ENCODE data around the gene RNF166.

The RNF166 gene

DNA sequence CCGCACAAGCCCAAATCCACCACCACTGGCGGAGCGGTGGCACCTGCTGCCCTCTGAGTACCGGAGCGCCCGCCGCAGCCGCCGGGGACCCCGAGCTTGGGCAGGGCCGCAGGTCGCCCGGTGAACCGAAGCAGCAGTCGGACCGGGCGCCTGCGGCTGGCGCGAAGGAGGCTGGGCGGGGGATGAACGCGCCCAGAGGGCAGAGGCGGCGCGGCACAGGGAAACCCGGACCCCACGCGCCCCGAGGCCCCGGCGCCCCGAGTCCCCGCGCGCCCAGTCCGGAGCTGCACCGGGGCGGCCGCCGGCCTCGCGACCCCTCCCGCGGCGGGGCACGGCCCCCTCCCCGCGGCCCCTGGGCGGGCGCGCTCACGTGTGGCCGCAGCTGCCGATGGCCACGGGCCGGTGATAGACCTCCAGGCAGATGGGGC, 393 bp downstream of the RNF166 start:
- peak; percentile 71 for DNase-seq

DNA sequence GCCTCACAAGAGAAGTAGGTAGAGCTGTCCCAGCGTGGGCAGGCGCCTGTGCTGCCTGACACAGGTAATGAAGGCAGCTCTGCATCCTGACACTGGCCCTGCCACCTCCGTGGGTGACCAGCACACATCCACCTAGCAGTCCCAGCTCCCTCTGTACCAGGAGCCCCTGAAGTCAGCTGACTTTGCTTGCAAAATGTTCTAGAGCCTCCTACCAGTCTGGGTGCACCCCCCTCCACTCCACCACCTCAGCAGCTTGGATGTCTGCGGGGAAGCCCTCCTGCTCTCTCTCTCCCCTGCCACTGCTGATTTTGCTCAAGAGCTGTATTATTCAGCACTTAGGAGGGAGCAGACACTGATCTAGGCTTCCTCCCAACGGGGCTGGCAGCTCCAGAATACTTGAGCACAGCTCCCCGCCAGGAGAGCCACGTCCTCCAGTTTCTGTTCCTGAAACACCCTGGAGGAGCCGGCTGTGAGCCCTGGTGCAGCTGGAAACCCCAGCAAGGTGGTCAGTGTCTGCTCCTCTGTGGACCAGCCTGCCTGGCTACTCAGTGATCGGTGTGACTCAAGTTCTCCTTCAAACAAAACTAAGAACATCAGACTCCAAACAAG, 1.0 kb downstream of the RNF166 start:
- DNase-seq = peak; percentile 71

DNA sequence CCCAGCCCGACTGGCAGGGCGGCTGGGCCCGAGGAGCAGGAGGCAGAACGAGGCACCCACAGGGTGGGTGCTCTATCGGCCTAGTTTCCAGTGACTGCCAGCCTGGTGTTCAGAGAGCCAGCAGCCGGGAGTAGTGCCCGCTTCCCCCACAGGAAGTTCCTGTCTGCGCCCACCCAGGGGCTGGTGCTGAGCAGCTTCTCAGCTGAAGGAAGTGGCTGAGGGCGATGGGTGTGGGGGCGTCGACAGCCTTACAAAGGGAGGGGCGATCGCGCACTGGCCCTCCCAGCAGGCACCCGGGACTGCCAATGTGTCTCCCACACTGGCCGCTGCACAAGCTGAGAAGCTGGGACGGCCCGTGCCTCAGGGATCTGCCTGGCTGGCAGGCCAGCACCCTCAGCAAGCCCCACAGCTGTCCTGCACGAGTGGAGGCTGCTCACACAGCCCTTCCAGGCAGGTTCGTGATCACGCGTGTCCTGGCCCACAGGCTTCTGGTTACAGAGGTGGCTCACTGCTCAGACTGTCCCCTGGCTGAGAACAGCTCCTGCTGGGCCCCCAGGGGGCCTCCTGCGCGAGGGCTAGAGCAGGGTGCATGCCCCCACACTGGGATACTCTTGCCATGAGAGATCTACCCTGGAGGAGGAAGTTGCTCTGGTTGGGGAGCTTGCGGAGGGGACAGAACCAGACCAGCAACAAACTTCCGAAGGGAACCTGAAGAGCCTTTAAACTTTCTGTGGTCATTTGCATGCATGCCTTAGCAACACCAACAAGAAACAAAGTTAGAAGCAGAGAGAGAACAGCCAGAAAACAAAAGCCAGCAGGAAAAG, 2.5 kb downstream of the RNF166 start:
- peak; percentile 88 for DNase-seq

DNA sequence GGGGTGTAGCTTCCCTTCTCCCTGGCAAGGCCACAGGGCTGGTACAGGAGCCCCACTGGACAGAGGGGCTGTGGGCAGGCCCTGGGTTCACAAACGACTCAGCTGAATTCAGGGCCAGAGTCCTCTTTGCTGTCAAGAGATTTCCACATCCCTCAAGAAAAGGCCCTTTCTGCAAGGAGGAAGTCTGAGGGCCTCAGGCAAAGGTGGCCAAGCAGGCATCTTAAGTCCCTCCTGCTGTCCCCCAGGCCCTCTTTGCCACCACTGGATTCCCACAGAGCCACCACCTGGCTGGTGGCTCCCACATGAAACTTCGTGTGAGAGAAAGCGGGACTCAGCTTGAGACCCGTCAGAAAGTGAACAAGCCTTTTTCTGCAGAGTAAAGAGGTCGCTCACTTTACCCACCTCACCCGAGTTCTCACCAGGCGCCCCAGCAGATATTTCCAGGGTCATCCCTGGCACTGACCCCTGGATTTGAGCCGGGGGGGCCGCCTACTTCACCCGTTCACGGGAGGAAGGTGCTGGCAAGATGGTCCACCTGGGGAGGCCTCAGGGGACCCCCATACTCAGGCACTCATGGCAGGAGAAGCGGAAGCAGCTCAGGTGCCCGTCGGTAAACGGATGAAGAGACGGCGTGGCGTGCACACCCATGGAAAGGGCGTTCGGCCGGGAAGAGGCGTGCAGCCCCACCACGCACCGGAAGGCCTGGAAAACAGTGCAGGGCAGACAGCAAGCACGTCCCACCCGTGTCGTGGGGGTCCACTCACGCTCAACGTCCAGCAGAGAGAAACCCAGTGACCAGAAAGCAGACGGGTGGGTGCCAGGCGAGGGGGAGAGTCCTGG, 3.6 kb downstream of the RNF166 start:
- peak; percentile 75 for DNase-seq

DNA sequence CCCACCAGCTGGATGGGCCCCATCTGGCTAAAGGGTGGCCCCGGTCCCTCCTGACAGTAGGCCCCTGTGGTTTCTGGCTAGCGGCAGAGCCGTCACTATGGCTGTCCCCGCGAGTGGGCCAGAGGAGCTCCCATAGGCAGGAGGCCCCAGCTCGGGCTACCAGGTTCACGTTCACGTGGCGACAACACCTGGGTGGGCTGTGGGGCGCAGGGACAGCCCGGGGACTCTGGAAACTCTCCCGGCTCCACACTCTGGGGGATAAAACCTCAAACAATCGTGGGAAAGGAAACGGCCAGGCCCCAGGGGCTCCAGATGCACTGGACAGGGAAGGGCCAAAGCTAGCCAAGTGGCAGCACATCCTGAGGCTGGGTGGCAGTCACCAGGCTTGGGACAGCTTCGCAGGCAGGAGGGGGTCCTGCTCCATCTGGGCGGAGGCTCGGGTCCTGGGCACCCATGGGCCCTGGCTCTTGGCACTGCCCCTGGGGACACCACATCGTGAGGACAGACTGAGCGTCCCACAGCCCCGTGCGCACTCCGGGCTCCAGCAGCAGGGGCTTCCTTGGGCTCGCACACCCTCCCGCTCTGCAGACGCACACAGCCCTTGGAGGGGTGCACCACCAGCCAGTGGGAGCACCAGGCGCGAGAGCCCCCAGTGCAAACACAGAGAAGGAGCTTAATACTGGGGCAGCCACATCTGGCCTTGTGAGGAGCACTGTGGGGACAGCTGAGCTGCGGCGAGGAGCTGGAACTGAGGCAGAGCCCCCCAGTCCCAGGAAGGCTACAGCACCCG, 4.4 kb downstream of the RNF166 start:
- DNase-seq = peak; percentile 76

DNA sequence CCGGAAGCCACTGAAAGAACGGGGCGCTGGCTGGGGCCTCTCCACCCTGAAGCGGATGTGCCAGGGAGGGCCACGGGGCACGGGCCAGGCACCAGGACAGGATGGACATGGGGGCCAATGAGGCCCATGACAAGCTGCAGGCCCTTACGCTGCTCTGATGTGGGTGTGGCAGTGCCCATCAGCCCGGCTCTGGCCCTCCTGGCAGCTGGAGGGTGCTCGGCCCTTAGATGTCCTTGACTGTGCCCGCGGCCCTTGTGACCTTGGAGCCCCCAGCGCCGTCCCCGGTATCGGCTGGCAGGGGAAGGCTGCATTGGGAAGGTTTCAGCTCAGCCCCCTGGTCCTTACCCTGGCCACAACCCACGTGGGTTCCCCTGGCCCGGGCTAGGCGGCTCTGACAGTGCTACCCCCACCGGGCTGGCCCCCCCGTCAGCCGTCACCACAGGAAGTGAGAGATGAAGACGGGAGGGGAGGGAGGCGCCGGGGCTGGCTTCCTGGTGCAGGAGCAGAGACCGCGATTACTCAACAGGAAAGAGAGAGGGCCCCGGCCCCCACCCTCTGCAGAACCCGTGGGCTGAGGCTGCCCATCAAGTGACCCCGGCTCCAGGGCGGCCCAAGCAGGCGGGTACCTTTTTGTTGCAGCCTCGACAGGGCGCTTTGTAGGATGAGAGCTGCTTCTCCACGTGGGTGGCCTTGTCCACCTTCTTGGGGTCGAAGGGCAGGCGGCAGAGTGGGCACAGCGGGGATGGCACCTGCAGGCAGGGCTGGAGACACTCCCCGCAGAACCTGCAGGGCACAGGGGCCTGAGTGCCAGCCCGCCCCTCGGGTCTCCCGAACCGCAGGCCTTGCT, 5.3 kb downstream of the RNF166 start:
- peak; percentile 97 for DNase-seq

DNA sequence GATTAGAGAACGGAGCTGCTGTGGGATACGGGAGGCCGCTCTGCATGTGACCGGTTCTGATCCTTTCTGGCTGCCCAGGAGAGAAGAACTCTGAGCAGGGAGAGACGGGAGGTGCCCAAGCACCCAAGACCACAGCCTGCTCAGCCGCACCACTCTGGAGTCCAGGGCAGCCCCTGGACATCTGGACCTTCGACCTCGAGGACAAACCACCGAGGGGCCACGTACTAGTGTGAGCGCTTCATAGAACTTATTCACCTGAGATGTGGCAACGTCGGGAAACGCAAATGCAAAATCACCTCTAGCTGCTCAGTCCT, 5.9 kb downstream of the RNF166 start:
- DNase-seq = no peak

DNA sequence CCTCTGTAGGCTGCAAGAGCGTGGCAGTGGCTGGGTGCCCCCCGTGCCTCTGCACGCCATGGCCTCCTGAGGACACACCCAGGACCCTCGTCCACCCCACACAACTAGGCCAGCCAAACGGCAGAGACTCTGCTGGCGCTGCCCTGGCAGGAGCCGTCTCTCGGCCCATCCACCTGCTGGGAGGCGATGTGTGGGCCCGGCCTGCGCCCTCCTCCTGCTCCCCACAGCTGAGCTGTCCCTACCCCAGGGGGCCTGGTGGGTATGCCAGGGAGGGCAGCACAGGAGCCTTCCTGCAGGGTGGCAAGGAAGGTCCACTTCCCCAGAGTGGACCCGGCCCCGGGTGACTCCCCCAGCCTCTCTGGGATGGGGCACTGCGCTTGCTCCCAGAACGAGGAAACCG, 7.0 kb downstream of the RNF166 start:
- no peak for DNase-seq

DNA sequence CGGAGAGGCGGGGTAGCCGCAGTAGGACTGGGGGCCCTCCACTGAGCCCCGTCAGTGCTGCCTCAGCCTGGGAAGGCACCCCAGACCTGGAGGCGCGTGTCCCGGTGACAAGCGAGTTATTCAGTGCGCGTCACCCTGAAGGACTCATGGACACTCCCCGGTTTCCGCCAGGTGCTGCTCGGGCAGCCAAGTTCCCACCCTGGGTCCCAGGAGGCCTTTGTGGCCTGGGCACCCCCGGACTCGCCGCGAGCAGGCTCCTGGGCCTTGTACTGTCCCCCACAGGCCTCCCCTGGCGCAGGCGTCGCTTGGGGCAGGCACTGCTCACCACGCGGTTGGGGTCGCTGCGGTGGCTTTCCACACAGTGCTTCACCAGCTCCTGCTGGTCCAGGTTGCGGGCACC, 7.6 kb downstream of the RNF166 start:
- DNase-seq = no peak

DNA sequence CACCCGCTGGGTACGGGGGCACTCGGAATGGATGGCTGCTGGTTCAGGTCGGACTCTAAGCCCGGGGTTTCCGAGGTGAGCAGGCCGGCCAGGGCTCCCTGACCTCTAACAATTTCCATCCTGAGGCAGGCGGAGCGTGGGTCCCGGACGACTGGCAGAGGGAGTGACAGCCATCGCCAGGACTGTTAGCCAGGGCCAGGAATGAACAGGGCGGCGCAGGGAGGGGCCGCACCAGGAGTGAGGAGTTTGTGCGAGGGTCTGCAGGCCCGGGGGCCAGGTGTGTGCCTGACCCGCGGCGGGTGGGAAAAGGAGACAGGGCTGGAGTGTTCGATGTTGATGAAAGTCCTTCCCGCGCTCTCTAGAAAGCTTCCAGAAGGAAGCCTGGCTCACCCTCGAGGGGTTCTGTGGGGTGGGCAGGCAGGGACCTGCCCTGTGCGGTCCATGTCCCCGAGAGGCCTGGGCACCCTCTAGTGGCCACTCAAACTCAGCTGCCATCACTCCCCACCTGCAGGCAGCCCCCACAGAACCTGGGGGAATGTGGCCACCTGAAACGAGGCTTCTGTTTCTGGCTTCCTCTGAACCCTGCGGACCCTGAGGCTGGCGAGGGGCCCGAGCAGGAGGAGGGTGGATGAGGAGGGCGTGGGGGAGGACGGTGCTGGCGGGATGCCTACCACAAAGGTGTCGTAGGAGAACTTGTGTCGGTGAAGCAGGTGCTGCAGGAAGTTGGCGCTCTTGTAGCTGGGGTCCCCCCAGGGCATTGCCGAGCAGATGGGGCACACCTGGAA, 8.2 kb downstream of the RNF166 start:
- peak; percentile 75 for DNase-seq

DNA sequence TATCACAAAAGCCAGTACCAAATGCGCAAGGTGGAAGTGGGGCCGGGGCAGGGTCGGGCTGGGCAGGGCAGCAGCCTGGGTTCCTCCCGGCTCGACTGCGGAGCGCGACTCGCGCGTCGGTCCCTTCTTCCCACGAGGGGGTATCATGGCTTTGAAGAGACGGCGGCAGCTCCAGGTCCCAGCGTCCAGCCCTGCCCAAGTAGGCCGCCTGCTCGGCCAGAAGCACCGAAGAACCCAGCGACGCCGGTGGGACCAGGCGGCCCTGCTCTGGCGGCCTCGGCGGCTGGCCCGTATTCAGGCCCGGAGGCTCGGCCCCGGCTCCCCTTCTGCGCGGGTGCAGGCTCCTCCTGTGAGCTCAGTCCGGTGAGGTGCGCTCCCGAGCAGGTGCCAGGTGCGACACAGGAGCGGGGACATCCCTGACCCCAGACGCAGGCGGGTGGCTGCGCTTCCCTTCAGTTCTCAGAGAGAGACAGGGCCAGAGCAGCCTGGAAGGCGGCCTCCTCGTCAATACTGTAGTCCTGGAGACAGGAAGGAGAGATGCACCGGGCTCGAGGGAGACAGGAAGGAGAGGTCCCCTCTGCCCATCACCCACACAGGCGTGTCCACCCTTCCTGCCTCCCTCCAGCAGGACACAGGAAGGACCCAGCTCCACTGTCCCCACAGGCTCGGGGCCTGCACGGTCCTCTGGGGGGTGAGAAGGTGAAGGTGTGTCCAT, 8.9 kb downstream of the RNF166 start:
- DNase-seq = no peak

DNA sequence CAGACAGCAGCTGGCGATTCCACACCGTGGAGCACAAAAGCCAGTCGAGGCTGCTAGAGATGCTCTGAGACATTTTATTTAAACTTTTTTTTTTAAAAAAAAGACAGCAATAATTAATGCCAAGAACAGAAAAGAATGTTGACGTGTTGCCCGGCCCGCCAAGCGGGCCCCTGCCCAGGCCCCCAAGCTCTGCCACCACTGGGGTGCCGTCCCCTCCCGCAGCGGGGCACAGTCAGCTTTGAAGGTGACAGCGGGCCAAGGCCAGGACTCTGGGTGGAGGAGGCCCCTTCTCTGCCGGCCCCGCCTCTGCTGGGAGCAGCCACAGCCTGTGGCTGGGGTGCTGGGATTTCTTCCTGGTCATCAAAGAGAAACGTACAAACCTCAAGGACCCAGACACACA, 9.8 kb downstream of the RNF166 start:
- no peak for DNase-seq

DNA sequence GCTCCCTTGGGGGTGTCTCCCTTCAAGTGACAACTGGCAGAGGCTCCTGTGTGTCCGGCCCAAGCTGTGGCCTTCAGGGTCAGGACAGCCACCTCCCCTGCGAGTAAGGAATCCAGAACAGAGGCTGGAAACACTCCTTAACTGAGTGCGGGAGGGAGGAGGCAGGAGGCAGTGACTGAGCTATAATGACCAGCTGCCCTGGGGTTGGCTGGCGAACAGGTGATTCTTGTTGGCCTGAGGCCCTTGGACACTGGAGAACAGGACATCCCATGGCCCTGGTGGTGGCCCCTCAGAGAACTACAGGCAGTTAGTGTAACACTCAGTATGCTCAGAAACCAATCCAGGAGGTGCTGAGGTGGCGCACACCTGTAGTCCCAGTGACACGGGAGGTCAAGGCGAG, 10.5 kb downstream of the RNF166 start:
- no peak for DNase-seq

DNA sequence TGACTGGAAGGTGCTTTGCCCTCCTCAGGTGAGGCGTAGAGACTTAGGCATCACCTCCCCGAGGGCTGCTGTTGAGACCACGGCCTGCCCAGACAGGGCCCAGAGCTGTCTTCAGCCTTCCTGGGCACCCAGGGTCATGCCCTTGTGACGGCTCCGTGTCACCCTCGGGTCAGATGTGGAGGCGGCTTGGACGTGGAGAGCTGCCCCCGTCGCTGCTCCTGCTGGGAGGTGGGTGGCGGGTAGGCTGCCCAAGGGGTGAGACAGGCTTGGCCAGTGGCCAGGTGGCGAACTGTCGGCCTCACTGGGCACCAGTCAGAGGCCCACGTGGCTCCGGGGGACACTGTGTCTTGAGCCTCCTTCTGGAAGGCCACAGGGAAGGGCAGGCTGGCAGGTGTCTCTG, 11.0 kb downstream of the RNF166 start:
- no peak for DNase-seq

DNA sequence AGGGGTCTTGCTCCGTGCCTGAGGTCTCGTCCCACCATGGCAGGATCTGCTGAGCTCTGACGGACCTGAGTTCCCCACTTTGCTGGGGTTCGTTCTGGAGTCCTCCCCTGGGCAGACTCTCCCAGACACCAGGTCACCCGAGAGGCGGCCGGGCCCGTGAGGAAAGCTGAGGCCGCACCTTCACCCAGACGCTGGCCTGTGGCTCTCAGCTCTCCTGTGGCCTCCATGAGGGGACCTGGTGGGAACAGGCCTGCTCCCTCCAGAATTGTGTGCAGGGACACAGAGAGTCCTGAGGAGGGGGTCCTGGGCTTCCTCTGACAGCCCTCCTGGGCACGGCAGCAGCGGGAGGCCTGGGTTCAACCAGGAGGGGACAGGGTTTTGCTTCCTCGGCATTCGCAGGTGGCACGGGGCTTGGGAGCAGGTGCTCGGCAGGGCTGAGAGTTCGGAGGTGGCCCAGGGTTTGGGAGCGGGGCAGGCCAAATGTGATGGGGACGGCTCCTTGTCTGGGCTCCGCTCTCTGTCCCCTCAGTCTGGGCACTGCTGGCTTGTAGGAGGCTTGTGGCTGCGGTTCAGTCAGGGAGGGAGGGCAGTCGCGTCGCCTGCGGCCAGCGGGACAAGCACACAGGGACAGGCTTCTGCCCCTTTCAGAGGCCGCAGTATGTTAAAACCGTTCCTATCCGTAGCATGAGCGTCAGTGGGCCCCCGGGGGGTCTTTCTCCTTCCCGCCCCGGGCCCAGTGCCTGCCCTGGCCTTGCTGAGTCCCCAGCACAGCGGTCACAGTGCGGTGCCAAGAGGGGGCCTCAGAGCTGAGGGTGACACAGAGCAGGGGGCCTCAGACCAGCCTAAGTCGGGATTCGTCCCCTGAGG, 11.8 kb downstream of the RNF166 start:
- DNase-seq = no peak

DNA sequence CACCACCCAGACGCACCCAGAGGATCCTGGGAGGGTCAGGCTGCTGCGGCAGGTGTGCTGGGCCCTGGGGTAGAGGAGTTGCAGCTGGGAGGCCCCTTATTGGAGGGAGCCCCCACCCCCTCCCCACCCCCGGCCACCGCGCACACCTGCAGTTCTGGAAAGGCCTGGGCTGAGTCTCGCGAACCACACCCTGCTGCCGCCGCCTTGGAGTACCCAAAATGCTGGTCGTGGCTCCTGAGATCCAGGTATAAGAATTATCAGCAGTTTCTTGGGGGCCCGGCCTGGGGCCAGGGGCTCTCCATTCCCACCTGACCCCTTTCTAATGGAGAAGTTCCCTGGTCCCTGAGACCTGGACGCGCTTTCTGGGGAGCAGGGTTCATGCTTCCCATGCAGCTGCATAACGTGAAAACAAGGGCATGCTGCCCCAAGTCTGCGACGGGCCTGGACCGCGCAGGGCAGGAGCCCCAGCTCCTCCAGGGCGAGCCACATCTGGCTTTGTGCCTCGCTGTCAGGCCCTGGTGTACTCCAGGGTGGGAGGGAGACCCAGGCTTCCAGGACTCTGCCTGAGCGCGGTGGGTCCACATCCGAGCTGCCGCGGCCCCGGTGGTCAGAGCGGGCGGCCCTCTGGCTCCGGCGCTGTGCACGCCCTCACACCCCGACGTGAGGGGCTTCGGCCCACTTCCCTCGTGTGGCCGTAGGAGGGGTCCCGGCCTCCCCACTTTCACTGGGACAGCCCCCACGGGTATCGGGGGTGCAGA, 12.6 kb downstream of the RNF166 start:
- no peak for DNase-seq

DNA sequence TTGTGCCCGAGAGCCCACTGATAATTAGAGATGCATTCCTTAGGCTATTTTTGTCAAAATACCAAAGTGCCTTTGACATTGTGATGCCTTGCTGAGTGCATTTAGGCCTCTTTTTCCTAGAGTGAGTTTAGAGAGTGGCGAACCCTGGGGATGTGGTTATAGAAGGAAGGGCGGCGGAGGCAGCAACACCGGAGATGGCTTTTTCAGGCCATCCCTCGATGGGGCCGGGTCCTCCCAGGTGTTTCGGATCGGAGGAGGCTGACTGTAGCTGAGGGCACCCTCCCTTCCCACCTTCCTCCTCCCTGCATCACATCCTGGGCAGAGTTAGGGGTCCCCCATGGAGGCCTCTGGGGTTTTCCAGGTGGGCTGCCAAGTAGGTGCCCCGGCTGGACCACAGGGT, 13.3 kb downstream of the RNF166 start:
- no peak for DNase-seq

DNA sequence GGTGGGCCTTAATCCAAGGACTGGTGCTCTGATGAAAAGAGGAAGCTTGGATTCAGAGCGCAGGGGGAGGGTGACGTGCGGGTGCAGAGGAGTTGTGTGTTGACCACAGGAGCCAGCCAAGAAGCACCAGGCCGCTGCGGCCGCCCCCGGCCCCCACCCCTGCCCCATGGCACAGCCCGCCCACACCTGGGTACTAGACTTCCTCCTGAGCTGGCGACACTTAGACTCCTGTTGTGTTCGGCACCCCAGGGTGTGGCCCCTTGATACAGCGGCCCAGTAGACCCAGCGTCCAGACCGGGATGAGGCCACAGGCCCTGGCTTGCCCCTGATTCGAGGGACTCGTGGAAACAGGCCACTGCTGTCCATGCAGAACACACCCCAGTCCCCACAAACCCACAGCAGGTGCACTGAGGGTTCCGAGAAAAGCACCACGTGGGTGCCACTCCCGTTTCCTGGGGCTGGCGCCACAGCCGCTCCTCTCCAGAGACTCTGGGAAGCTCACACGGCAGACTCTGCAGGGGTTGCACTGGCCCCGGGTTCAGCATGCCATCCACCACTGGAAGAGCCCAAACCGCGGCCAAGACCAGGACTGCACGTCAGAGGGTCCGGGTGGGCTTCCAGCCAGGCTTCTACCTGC, 14.2 kb downstream of the RNF166 start:
- DNase-seq = no peak

Data from activated CD8-positive, alpha-beta memory T cell treated with anti-CD3 and anti-CD28 coated beads for 24 hours (primary cell).